OCI-LY3 (cell line): ENCODE results near the gene MCCC2.

Source experiments
- CTCF ChIP-seq: fragments of 200-600, 300-600 bp; sonication (generic); IDR thresholded peaks from 2 replicates; pipeline ENCODE4 v1.5.1; 2014; ENCODE audit warnings: antibody characterized with exemption, low read length, low read depth
- EZH2phosphoT487 ChIP-seq: fragments of 200-600 bp; shearing (Covaris generic); IDR thresholded peaks from 2 replicates; pipeline ENCODE4 v1.6.1; 2018; ENCODE audit warnings: antibody characterized with exemption, mixed run types, low read depth

- TF ChIP-seq CTCF (no peak), EZH2phosphoT487 (no peak)
Observed at GRCh38 chr5:71632168-71632567, 45.0 kb downstream of the MCCC2 start.
